HCT116 (cell line): ENCODE data around the gene KSR2.

Experiments used
- CTCF ChIP-seq, 3 experiments: fragments of 200-600 bp in 1 of 3; sonication (generic) in 1 of 3; IDR thresholded peaks in 2 of 3; conservative IDR thresholded peaks in 1 of 3; 2 replicates each; pipeline ENCODE4 v1.5.1; 2012 to 2017; ENCODE audit warnings: low read depth in 2 of 3, low read length in 2 of 3, antibody characterized with exemption in 1 of 3, borderline replicate concordance in 1 of 3, control low read depth in 1 of 3, mild to moderate bottlenecking in 1 of 3, mixed read lengths in 1 of 3, mixed run types in 1 of 3, moderate library complexity in 1 of 3; ENCODE audit not compliant: insufficient read depth in 1 of 3
- MAX ChIP-seq: IDR thresholded peaks from 2 replicates; pipeline ENCODE4 v1.6.1; 2012
- POLR2A ChIP-seq: IDR thresholded peaks from 2 replicates; pipeline ENCODE4 v1.7.0; 2011; ENCODE audit warnings: borderline replicate concordance; ENCODE audit not compliant: insufficient read depth, insufficient read length; ENCODE audit errors: extremely low read depth

GRCh38 chr12:118010903-118011302 lies 42.1 kb upstream of the KSR2 start:
- no peak for TF ChIP-seq POLR2A
- TF ChIP-seq MAX: no peak
- no peak for TF ChIP-seq CTCF (IDR thresholded peaks at IDR 0.05 in 2 of 3, conservative IDR thresholded peaks at IDR 0.05 in 1 of 3; ENCODE audit: borderline replicate concordance in 1 of 3, insufficient read depth in 1 of 3, low read depth in 2 of 3, low read length in 2 of 3)
